ENCODE results near the gene PKDREJ.

Gene PKDREJ

DNA sequence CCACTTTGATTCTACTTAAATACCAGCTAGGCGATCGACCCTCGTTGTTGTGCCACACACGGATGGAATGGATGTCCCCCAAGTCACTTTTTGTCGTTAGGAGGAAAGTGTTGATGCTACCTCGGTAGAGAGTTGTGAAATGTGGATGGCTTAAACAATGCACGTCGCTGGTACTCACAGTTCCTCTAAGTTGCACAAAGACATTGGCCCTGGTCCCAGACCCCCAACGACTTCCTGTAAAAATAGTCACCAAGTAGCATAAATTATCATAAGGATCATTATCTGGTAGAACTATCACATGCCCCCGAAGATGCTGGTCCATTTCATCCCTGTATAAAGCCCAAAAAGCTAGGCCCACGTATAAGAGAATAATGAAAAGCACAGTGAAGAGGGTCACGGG lies 3.8 kb downstream of the PKDREJ start:
- Histone ChIP-seq H3K36me3 (no peaks in the 10 kb centered on the region), H3K9me3 (no peaks in the 10 kb centered on the region)

DNA sequence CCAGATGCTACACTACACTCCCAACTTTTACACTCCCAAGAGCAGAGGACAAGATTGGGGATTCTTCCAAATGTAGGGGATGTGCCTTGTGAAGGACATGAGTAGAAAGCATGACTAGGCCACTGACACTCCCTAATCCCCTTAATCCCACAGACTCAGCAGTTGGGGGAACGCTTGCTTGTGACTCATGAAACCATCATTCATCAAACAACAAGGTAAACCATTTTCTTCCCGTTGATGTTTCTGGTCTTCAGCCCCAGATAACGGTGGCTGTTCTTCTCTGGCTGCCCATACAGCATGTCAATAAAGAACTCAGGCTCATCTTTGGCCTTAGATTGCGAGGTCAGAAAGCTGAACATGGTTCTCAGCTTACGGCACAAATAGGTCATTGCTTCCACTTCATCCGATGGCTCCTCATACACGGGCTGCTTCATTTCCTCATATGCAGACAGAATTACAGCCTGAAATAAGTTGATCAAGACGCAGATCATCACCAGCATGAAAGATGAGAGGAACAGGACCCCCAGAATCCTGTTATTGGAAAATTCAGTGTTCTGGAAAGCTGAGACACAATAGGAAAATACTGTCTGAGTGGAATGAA lies 6.7 kb downstream of the PKDREJ start:
- Histone ChIP-seq H3K36me3 (no peaks in the 10 kb centered on the region), H3K4me1 (0 out of 2 replicates have a peak, but pooled peaks cover under 1% of the 10 kb centered on the region), H3K27me3 (no peaks in the 10 kb centered on the region), H3K4me3 (ENCODE audit: low read depth, low read length) (no peak overlapping the region), H3K9me3 (no peaks in the 10 kb centered on the region)
- no peak for DNase-seq
- TF ChIP-seq, protein P1, sequence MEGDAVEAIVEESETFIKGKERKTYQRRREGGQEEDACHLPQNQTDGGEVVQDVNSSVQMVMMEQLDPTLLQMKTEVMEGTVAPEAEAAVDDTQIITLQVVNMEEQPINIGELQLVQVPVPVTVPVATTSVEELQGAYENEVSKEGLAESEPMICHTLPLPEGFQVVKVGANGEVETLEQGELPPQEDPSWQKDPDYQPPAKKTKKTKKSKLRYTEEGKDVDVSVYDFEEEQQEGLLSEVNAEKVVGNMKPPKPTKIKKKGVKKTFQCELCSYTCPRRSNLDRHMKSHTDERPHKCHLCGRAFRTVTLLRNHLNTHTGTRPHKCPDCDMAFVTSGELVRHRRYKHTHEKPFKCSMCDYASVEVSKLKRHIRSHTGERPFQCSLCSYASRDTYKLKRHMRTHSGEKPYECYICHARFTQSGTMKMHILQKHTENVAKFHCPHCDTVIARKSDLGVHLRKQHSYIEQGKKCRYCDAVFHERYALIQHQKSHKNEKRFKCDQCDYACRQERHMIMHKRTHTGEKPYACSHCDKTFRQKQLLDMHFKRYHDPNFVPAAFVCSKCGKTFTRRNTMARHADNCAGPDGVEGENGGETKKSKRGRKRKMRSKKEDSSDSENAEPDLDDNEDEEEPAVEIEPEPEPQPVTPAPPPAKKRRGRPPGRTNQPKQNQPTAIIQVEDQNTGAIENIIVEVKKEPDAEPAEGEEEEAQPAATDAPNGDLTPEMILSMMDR (IDR thresholded peaks at IDR 0.05; ENCODE audit: low read depth, low read length) = no peak

More for the DNA sequence above, 3.8 kb downstream of the PKDREJ start:
- DNase-seq = no peak
- Histone ChIP-seq H3K27me3 (no peaks in the 10 kb centered on the region), H3K4me1 (no peaks in the 10 kb centered on the region), H3K4me3 (ENCODE audit: low read depth, low read length) (no peak overlapping the region)
- TF ChIP-seq, protein P1 (IDR thresholded peaks at IDR 0.05; ENCODE audit: low read depth, low read length) = no peak

DNA sequence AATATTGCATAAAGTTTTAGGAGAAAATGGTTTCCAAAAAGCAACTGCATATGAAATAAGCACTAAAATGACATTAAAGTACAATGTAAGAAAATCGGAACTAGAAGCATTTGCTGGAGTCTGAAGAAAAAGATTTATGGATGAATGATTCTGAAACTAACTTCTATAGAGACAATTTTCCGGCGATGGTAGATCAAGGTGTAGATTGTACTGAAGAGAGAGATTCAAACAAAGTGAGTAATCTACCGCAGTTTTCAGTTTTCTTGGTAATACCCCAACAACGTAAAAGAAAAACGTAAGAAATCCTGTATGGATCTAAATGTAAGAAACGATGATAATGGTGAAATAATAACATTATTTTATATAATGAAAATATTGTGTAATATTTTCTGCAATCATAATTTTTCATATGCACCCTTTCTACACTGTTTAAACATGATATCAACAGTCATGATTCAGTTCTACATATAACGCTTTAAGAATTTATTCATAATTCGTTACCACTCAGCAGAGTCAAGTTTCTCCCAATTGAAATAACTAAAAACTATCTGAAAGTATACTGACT lies 11.2 kb downstream of the PKDREJ start:
- TF ChIP-seq, protein P1 (IDR thresholded peaks at IDR 0.05; ENCODE audit: low read depth, low read length) = no peak
- Histone ChIP-seq H3K4me3 (ENCODE audit: low read depth, low read length) (no peak overlapping the region), H3K27me3 (no peaks in the 10 kb centered on the region), H3K4me1 (peaks cover 7% of the 10 kb centered on the region; the same call in 1 of the 2 replicates), H3K36me3 (no peaks in the 10 kb centered on the region), H3K9me3 (no peaks in the 10 kb centered on the region)
- no peak for DNase-seq

DNA sequence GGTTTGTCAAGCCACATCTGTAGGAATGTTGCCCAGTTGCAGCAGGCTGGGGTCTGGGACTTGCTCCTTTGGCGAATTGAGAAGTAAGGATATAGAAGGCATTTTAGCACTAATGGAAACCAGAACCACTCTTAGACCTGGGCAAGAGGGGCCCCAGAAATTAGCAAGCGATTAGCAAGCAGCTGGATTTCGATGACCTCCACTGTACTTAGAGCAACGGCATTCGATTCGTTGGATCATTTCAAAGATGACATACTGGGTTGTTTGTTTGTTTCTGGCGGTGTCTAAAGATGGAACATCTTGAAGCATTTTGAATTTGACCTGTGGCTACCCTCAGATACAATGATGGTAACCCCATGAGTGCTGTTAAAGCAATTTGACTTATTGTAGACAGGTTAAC lies 11.9 kb downstream of the PKDREJ start:
- TF ChIP-seq, protein P1 (IDR thresholded peaks at IDR 0.05; ENCODE audit: low read depth, low read length) = no peak
- H3K9me3 ChIP-seq = no peaks in the 10 kb centered on the region
- H3K36me3 ChIP-seq = no peaks in the 10 kb centered on the region
- no peaks in the 10 kb centered on the region for H3K27me3 ChIP-seq
- peak overlapping the region; percentile 74 for H3K4me3 ChIP-seq (ENCODE audit: low read depth, low read length)
- H3K4me1 ChIP-seq = peaks cover 7% of the 10 kb centered on the region; the same call in 1 of the 2 replicates
- DNase-seq = no peak

DNA sequence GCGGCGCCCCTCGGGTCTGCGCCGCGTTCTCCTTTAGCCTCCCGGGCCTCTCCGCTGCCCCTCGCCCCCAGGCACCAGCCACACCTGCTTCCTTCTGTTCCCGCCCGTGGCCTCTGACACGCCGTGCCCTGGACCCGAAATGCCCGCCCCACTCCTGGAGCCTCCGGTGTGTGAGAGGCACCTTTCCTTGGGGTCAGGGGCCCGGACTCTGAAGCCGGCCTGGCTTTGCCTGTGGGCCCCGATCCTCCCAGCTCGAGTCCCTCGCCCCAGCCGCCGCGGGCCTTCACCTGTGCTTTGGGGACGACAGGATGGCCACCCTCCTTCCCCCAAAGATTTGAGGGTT lies 12.4 kb downstream of the PKDREJ start:
- TF ChIP-seq, protein P1 (IDR thresholded peaks at IDR 0.05; ENCODE audit: low read depth, low read length) = no peak
- Histone ChIP-seq H3K9me3 (no peaks in the 10 kb centered on the region), H3K27me3 (no peaks in the 10 kb centered on the region), H3K4me1 (peaks cover 8% of the 10 kb centered on the region), H3K36me3 (no peaks in the 10 kb centered on the region), H3K4me3 (ENCODE audit: low read depth, low read length) (peak overlapping the region; percentile 74)
- DNase-seq = no peak

DNA sequence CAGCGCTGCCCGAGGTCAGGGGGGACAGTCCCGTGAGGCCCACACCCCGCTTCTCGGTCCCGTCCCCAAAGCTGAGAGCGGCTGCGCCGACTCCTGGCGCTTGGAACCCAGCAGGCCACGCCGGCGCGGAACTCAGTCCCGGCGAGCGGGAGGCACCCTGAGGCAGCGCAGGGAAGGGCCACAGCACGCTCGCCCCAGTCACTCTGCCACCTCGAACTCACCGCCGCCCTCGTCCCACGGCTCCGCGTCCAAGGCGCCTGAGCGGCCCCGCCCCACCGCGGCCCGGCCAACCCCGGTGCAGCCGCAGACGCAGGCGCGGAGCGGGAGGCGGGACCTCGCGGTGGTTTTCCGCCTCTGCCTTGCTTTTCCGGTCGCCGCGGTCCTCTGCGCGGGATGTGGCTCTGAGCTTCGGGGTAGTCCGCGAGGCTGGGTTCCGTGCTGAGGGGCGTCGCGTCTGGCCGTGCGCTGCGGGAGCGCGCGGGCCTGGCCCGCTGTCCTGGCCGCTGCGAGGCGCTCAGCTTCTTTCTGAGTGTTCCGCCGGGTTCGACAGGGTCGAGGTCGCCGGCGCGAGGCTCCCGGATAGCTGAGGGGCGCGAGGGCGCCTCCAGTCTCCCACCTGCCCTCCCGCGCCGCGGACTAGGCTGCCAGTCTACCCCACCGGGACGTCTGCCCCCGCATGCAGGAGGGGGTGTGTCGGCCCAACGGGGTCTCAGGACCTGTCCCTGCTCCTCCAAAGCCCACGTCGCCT lies 12.9 kb downstream of the PKDREJ start, which contains the start of gene CDPF1:
CDPF1 (minus strand) TSS at position 259 of the 748 bp plus-strand sequence. CDS start 2,009 bp downstream, outside the sequence.
- Histone ChIP-seq H3K4me1 (peaks cover 13% of the 10 kb centered on the region), H3K27me3 (no peaks in the 10 kb centered on the region), H3K4me3 (ENCODE audit: low read depth, low read length) (peak within 1 kb of the TSS; percentile 74), H3K9me3 (no peaks in the 10 kb centered on the region), H3K36me3 (no peaks in the 10 kb centered on the region)
- TF ChIP-seq, protein P1 (IDR thresholded peaks at IDR 0.05; ENCODE audit: low read depth, low read length) = no peak
- peak; percentile 95 for DNase-seq
